Stomach (tissue), 9 donors: ENCODE results near the gene PXYLP1. TPM values are rescaled to one million over a fixed set of nuclear protein-coding genes. Genes with fewer than 3 reads are reported as not detected.

Experiments used
- DNase-seq, 2 donors: peaks; one replicate each; pipeline versions ENCODE4 v3.0.0 to v3.0.0-alpha.2; 2013 to 2019
- H3K27ac ChIP-seq, 5 donors: fragments of 200-600 bp in 4 of 5; sonication (generic) in 4 of 5; one replicate each; pipeline ENCODE4 v1.5.1; 2013 to 2019; ENCODE audit warnings: mild to moderate bottlenecking in 1 of 5, moderate library complexity in 1 of 5
- H3K27me3 ChIP-seq, 3 donors: fragments of 200-600 bp; sonication (generic); one replicate each; pipeline ENCODE4 v1.5.1; 2017 to 2019; ENCODE audit warnings: mixed run types in 1 of 3
- H3K36me3 ChIP-seq, 4 donors: fragments of 200-600 bp; sonication (generic); 1 replicate in 3 of 4; 2 replicates in 1 of 4; pipeline ENCODE4 v1.5.1; 2016 to 2019
- H3K4me1 ChIP-seq, 4 donors: fragments of 200-600 bp; sonication (generic); one replicate each; pipeline ENCODE4 v1.5.1; 2016 to 2019
- H3K4me3 ChIP-seq, 4 donors: fragments of 200-600 bp; sonication (generic) in 3 of 4; one replicate each; pipeline ENCODE4 v1.5.1; 2016 to 2019; ENCODE audit warnings: mild to moderate bottlenecking in 1 of 4
- H3K9me3 ChIP-seq, 4 donors: fragments of 200-600 bp; sonication (generic); one replicate each; pipeline ENCODE4 v1.5.1; 2016 to 2019
- EP300 ChIP-seq: sonication (generic); formaldehyde crosslinking; IDR thresholded peaks from one replicate; pipeline ENCODE4 v1.6.1; 2017; ENCODE audit warnings: antibody characterized with exemption
- POLR2A ChIP-seq, 4 donors: fragments of 450-650 bp; IDR thresholded peaks; one replicate each; pipeline ENCODE4 v1.6.1; 2016; ENCODE audit warnings: antibody characterized with exemption in 4 of 4, control low read depth in 2 of 4, mild to moderate bottlenecking in 1 of 4, moderate library complexity in 1 of 4
- POLR2AphosphoS5 ChIP-seq, 3 donors: sonication (generic); formaldehyde crosslinking; IDR thresholded peaks; one replicate each; pipeline ENCODE4 v1.6.1; 2016; ENCODE audit warnings: antibody characterized with exemption in 3 of 3
- WGBS, 5 donors: extraction: QIAGEN DNeasy Blood & Tissue Kit in 3 of 5; methylation state at CpG; one replicate each; pipeline versions ENCODE4 v1.1.5 to v1.1.7; 2013 to 2018; 5-methylcytosine and 5-hydroxymethylcytosine counted together
- intact Hi-C: fragments of 100-400 bp; cut with DNase I; formaldehyde crosslinking; loops from one replicate; pipeline ENCODE4 v1.15.1; 2023; ENCODE audit warnings: low total_unique reads
- polyA plus RNA-seq, 3 donors: library from polyadenylated mRNA; stranded (reverse); fragments of 200-250 nt; gene quantifications; one replicate each; pipeline ENCODE4 v1.2.3, GENCODE V29; 2013
- total RNA-seq, 5 donors: library from RNA; depleted of rRNA; stranded (reverse); fragments of >200 nt; gene quantifications; one replicate each; pipeline versions ENCODE4 v1.1.0 to v1.2.3, GENCODE V29; 2014 to 2016
- TF ChIP-seq, protein P1 (sequence below), 7 experiments: fragments of 450-650 bp in 4 of 7; fragments of 200-600 bp in 3 of 7; sonication (generic) in 3 of 7; IDR thresholded peaks; one replicate each; pipeline ENCODE4 v1.5.1; 2016 to 2019; ENCODE audit warnings: antibody characterized with exemption in 7 of 7, control low read depth in 2 of 7, mild to moderate bottlenecking in 1 of 7
- donor health status: healthy with polysubstance abuse.
- donor health status: Bipolar disorder and iron deficiency.
- donor health status: healthy.

Gene PXYLP1
- total and polyA plus RNA-seq, 8 donors, result 0.58 to 24.8 (median 3.8) TPM

DNA sequence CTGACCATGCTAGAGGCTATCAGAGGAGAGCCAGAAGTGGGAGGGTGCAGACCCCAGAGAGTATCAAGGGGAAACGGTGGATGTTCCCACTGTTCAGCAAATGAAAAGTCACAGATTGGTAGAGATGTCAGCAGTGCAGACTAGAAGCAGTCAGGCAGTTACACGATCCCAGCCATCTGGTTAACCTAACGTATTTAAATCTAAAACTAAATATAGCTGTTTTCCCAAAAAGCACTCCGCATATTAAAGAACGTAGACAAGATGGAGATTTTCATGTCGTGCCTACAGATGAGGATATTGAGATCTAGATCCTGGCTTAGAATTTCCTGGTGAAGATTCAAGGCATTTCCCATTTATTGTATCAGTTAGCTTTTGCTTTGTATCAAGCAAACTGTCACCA, 25.2 kb downstream of the PXYLP1 start:
- no peak overlapping the region for H3K27ac ChIP-seq
- no peak for TF ChIP-seq POLR2AphosphoS5 (IDR thresholded peaks at IDR 0.05)
- no peak for TF ChIP-seq EP300
- TF ChIP-seq, protein P1, sequence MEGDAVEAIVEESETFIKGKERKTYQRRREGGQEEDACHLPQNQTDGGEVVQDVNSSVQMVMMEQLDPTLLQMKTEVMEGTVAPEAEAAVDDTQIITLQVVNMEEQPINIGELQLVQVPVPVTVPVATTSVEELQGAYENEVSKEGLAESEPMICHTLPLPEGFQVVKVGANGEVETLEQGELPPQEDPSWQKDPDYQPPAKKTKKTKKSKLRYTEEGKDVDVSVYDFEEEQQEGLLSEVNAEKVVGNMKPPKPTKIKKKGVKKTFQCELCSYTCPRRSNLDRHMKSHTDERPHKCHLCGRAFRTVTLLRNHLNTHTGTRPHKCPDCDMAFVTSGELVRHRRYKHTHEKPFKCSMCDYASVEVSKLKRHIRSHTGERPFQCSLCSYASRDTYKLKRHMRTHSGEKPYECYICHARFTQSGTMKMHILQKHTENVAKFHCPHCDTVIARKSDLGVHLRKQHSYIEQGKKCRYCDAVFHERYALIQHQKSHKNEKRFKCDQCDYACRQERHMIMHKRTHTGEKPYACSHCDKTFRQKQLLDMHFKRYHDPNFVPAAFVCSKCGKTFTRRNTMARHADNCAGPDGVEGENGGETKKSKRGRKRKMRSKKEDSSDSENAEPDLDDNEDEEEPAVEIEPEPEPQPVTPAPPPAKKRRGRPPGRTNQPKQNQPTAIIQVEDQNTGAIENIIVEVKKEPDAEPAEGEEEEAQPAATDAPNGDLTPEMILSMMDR (IDR thresholded peaks at IDR 0.05), result no peak
- no peak for TF ChIP-seq POLR2A (IDR thresholded peaks at IDR 0.05)
- peaks cover 0 to 18% (median 11%) of the 10 kb centered on the region in 4 donors for H3K36me3 ChIP-seq
- no peak for DNase-seq
- no peaks in the 10 kb centered on the region for H3K27me3 ChIP-seq
- intact Hi-C loops, result no loop called here
- no peaks in the 10 kb centered on the region for H3K4me1 ChIP-seq
- no peak overlapping the region for H3K4me3 ChIP-seq
- WGBS, 5 donors, result 87 to 95% (median 92%) methylated on average over 6 of the region's 6 CpGs
- H3K9me3 ChIP-seq, result no peaks in the 10 kb centered on the region

DNA sequence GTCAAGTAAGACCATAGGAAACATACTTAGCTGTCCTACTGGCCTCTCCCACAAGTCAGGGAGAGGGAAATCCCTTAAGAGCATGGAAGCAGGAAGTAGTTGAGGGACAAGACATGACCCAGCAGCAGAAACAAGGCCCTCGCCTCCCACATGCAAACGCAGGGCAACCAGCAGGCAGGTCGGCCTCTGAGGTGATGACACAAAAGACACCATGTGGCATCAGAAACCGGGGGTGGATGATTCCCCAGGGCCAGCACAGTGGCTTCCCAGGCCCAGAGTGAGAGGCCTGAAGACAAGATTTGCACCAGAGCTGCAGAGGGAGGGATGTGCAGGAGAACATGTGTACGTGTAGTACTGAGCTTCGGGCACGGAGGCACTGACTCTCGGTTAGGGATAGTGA, 26.3 kb downstream of the PXYLP1 start:
- Histone ChIP-seq H3K27ac (no peak overlapping the region), H3K36me3 (peaks cover 0 to 21% (median 13%) of the 10 kb centered on the region in 4 donors), H3K4me1 (no peaks in the 10 kb centered on the region), H3K4me3 (no peak overlapping the region), H3K9me3 (no peaks in the 10 kb centered on the region), H3K27me3 (no peaks in the 10 kb centered on the region)
- DNase-seq, result no peak
- intact Hi-C loops, result no loop called here
- TF ChIP-seq POLR2A (IDR thresholded peaks at IDR 0.05) (no peak), POLR2AphosphoS5 (IDR thresholded peaks at IDR 0.05) (no peak), EP300 (no peak)
- TF ChIP-seq, protein P1 (IDR thresholded peaks at IDR 0.05), result no peak
- WGBS, 5 donors, result 69 to 93% (median 88%) methylated on average over 3 to 8 of the region's 8 CpGs

DNA sequence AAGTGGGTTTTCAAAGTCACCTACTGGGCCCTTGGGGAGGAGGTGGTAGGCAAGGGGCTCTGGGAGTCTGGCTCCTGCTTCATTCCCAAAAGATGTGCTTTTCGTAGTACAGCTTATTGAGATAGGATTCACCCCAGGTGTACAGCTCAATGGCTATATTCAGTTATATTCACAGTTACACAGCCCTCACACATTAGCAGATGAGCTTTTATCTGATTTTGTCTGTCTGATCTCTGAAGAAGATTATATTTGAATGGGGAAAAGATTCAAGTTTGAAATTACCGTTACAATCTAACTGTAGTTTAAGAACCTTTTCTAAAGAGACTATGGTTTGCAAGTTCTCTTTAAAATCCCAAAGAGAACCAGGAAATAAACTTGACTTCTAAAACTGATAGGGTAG, 27.3 kb downstream of the PXYLP1 start:
- DNase-seq, result no peak
- intact Hi-C loops, result no loop called here
- H3K27ac ChIP-seq, result no peak overlapping the region
- no peaks in the 10 kb centered on the region for H3K9me3 ChIP-seq
- H3K4me1 ChIP-seq, result no peaks in the 10 kb centered on the region
- no peaks in the 10 kb centered on the region for H3K27me3 ChIP-seq
- peaks cover 0 to 21% (median 13%) of the 10 kb centered on the region in 4 donors for H3K36me3 ChIP-seq
- TF ChIP-seq EP300 (no peak), POLR2A (IDR thresholded peaks at IDR 0.05) (no peak), POLR2AphosphoS5 (IDR thresholded peaks at IDR 0.05) (no peak)
- TF ChIP-seq, protein P1 (IDR thresholded peaks at IDR 0.05), result no peak
- 72 to 98% (median 94%) methylated on average over 2 of the region's 2 CpGs for WGBS, 5 donors
- H3K4me3 ChIP-seq, result no peak overlapping the region

DNA sequence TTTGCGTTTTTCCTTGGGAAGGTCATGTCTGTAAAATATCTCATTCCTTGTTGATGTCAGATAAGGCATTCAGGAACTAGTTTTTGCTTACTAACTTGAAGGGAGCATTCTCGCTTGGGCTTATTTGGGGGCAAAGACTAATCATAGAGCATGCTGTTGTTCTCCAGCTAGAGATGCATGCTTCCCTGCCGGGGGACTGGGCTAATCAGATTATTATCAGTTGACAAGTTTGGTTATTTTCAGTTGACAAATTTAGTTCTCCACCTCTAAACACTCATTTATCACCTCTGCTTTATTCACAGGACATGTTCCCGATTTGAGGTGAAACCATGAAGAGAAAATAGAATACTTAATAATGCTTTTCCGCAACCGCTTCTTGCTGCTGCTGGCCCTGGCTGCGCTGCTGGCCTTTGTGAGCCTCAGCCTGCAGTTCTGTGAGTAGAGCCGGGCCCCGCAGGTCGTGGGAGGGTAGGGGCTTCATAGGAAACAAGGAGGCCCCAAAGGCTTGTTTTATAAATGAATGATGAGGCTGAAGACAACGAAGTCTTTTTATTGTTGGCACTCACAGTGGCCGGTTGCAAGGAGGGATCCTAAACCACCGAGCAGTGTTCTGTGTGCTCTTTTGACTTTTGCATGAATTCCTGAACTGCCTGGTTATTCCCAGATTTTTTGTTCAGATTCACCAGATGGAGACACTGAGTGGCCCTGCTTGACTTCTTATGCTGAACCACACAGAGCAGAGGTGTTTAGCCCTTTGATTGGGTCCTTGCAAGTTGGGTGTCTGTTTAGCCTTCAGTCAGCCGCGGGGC, 28.4 kb downstream of the PXYLP1 start:
- peaks cover 0 to 21% (median 16%) of the 10 kb centered on the region in 4 donors for H3K36me3 ChIP-seq
- no peaks in the 10 kb centered on the region for H3K4me1 ChIP-seq
- DNase-seq, result no peak
- no peaks in the 10 kb centered on the region for H3K9me3 ChIP-seq
- H3K27me3 ChIP-seq, result no peaks in the 10 kb centered on the region
- intact Hi-C loops, result no loop called here
- H3K27ac ChIP-seq, result no peak overlapping the region
- no peak overlapping the region for H3K4me3 ChIP-seq
- WGBS, 5 donors, result 84 to 91% (median 87%) methylated on average over 15 of the region's 15 CpGs
- no peak for TF ChIP-seq POLR2AphosphoS5 (IDR thresholded peaks at IDR 0.05)
- no peak for TF ChIP-seq POLR2A (IDR thresholded peaks at IDR 0.05)
- TF ChIP-seq, protein P1 (IDR thresholded peaks at IDR 0.05), result no peak
- TF ChIP-seq EP300, result no peak
